Measurements from ENCODE around the gene SLC2A6.

SLC2A6 gene

DNA sequence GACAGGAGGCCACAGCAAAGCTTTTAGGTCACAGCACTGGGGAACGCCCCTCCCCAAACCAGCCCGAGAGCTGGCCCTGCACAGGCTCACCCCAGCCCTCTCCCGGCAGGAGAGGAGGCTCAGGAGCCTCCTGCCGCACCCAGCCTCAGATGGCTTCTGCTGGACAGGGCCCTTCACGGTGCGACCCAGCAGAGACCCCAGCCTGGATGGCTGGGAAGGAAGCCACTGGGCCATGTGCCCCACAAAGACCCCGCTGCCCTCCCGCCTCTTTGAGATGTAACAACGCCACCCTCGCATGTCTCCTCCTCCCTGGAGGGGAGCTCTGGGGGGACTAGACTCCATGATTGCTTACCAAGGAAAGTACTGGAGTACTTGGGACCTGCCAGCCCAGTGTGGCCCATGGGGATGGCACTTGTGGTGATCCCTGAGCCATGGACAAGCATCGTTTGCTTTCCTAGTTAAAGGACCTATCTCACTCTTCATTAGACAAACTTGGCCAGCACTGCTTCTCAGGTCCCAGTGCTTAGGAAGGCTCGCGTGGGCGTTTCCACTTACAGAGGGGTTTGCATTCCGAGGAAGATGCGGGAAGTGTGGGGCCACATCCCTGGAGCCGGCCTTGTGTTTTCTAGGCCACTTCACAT, 36.8 kb upstream of the SLC2A6 start:
- no peak for DNase-seq

DNA sequence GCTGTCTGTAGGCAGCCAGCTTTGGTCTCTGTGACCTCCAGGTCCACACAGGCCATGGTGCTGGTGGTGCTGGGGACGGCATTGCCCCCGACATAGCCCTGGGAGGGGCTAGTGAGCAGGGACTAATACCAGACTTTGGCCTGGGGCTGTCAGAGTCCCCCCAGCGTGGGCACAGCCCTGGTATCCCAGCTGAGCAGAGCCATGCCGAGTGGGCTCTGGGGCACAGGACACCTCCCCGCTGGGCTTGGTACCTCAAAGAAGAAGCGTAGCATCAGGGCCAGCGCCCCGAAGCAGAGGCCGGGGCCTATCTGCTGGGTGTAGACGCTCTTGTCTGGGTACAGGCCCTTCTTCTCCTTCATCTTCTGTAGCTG, 36.3 kb upstream of the SLC2A6 start:
- no peak for DNase-seq

DNA sequence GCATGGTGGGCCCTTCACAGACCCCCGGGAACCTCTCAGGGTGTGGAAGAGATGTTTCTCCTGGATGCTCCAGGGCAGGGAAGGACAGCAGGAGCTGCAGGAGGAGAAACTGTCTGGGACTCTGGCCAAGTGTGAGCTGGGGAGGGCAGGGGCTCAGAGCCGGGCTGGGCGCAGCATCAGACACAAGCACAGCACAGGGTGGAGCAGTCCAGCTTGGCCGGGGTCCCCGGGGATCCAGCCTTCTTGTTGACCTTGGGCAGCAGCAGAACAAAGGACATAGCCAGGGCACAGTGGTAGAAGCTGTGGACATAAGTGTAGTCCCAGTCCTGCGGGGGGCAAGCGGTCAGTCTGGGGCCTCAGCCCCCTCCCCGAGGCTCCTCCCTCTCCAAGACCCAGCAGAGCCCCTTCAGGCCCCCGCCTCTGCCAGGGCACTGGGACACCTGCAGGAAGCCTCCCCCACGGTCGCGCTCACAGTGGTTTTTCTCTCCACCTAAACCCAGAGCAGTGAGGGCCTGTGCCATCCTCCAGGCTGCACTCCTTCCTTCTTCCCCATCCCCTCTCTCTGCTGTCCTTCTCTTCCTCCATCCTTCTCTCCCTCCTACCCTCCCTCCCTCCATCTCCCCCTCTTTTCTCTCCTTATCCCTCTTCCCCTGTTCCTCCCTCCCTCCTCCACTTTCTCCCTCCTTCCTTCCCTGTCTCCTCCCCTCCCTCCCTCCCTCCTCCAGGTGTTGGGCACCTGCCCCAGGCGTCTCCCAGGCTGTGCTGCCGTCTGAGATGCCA, 35.8 kb upstream of the SLC2A6 start:
- no peak for DNase-seq

DNA sequence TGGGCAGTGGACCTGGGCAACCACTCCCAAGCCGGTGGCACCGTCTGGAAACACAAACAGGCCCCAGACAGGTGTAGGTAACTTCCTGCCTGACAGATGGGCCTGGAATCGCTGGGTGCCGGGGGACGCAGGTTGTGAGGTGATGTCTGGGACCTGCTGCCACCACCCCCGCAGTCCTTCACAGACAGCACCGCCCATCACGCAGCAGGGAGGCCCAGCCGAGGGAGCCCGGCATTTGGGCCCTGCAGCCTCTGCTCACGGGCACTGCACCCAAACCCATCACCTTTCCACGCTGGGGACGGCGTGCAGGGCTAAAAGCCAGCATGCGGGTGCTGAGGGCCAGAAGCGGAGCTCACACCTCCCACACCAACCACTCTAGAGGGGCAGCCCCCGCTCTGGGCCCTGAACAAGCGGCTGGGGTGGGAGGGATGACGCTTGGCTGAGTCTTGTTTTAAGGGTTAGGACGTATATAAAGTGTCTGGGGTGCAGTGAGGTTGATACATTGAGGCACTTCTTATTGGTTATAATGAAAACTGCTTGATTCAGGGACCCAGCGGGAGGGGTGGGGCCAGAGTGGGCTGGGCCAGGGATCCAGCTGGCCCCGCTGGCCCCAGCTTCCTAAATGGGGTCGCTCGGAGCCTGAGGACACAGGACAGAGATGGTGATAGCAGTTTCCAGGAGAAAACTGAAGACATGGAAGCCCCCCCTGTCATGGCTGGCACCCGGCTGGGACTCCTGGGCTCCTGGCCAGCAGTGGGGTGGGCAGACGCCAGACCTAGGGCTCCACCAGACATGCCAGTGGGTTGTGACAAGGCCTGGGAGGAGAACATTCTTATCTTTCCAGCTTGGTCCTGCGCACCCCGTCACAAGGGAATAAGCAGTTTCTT, 34.6 kb upstream of the SLC2A6 start:
- DNase-seq: no peak

DNA sequence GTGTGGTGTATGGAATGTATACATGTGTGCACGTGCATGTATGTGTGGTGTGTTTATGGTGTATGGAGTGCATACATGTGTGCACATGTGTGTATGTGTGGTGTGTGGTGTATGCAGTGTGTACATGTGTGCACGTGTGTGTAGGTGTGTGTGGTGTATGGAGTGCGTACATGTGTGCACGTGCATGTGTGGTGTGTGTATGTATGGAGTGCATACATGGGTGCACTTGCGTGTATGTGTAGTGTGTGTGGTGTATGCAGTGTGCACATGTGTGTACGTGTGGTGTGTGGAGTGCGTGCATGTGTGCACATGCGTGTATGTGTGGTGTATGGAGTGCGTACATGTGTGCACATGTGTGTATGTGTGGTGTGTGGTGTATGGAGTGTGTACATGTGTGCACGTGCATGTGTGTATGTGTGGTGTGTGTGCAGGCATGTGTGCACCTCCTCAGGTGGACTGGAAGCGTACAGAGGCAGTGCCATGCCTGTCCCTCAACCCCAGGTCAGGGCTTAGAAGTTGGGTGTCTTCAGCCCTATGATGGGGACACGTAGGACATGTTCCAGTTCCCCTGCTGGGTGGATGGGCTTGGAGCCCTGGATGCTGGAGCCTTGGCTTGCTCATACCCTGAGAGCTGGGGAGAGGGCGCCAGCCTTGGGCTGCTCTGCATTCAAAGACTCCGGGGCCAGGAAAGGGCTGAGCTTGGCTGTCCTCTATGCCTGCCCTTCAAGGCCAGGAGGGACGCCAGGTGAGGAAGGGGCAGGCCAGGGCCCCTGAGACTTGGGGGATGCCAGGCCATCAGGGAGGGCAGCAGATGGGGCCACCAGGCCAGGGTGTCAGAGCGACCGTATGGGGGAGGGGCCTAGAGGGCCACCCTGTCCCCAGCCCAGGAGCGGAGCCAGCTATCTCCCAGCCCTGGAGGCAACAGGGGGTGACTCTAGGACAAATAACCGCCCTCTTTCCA, 33.6 kb upstream of the SLC2A6 start:
- DNase-seq: no peak

DNA sequence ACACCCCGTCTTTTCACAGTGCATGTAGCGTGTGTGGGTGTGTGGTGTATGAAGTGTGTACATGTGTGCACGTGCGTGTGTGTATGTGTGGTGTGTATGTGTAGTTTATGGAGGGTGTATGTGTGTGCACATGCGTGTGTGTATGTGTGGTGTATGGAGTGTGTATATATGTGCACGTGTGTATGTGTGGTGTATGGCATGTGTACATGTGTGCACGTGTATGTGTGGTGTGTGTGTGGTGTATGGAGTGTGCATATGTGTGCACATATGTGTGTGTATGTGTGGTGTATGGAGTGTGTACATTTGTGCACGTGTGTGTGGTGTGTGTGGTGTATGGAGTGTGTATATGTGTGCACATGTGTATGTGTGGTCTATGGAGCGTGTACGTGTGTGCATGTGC, 32.7 kb upstream of the SLC2A6 start:
- DNase-seq: no peak

DNA sequence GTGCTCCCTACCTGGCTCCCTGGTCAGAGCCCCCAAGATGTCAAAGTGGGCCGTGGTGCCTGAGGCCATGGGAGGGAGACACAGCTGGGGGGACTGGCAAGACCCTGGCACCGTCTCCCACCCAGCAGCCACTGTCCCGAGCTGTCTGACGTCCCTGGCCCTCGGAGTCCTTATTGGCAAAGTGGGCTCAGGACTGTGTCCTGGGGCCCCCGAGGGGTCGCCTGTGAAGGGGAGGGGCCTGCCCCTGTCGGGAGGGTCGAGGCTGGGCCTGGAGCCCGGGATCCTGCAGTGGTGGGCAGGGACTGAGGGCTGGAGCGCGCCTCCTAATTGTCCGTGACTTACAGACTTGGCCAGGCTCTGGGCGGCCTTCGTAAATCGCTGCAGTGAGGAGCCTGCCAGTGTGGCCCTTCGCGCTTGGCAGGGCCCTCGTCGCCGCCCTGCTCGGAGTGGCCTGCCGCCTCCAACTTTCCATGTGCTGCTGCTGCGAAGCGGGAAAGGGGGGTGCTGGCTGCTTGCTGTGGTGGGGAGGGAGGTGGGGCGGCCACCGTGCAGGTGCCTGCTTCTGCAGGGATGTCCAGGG, 32.1 kb upstream of the SLC2A6 start:
- DNase-seq: no peak

DNA sequence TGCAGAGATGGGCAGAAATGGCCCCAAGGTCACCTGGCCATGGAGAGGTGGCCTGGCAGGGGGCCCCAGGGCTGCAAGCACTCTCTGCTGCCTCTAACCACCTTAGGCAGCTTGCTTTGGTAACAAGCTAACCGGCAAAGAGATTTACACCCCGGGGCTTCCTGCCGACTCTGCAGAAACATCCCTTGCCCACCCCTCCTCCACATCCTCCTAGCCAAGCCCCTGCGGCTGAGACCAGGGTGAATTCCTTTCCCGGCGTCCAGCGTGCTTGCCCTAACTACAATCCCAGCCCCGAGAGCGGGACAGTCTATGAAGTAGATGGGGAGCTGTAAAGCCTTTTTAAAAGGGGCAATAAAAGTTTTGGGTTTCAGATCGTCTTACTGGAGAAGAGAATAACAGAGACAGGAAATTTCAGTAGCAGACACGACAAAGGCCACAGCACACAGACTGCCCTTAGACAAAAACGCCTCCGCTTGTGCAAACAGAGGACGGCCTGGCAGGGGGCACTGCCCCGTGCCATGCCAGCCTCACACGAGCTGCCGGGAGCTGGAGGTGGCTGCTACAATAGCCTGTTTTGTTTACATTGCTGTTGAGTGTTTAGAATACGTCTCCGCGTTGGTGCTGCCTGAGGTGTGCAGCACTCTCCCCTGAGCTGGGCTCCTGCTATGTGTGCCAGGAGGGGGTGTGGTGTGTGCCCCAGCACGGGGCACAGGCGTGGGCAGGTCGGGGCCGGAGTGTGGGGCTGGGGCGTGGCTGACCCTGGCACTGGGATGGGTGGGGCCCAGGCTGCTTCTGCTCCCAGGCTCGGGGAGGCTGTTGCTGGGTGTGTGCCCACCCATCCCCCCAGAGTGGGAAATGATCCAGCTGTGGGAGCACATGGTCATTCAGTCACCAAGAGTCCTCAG, 30.5 kb upstream of the SLC2A6 start:
- DNase-seq: no peak

DNA sequence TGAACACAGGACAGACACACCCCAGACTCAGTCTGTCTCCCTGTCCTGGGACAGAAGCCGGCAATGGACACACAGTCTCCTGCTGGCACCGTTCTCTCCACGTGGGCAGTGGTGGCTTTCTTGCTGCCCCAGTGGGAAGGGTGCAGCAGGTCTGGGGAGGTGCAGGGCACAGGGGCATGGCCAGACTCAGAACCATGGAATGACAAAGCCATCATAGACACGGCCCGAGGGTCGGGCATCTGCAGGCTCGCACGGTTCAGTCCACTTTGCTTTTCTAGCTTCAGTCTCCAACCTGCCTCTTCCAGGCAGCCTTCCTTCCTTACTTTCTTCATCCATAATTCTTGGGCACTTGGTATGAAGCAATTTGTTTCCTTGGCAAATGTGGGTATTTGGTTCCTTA, 29.1 kb upstream of the SLC2A6 start:
- DNase-seq: no peak

DNA sequence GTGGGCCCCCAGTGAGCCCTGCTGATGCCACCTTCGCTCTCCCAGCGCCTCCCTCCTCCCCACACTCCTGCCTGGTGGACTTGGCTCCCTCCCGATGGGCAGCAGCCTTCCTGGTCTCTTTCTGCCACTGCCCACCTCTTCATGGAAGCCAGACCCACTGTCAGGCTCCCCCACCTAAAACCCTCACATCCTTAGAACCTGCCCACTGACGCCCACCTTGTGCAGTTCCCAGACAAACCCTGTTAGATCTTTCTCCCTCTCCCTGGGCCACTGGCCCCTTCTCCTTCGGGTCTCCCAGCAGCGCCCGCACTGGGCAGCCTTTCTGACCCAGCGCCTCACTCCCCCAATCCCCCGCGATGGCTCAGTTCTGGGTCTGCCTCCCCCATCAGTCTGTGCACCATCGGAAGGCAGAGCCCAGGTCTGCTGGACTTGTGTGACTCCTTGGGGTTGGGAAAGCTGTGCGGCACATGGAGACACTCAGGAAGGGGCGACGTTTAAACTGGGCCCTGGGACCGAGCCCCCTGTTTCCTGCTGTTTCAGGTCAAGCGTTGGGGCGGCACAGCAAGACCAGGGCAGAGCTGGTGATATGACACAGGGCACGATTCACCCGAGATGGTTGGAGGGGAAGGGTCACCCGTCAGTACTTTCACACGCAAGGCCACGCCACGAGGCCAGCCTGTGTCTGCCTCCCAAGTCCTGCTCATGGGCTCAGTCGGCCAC, 28.5 kb upstream of the SLC2A6 start:
- DNase-seq: no peak

DNA sequence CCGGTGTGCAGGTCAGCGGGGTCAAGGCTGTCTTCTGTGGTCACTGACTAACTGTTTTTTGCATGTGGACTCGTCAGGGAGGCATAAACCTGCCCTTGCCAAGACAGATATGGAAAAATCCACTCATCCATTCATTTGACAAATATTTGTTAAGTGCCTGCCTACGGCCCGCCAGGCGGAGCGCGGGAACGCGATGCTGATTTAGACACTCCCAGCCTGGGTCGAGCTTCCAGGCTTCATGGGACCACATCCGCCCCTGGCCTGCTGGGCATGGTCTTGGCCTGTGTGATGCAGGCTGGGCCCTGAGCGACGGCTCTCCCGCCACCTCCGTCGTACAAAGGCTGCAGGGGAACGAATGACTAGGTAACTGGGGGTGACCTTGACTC, 27.7 kb upstream of the SLC2A6 start:
- no peak for DNase-seq

DNA sequence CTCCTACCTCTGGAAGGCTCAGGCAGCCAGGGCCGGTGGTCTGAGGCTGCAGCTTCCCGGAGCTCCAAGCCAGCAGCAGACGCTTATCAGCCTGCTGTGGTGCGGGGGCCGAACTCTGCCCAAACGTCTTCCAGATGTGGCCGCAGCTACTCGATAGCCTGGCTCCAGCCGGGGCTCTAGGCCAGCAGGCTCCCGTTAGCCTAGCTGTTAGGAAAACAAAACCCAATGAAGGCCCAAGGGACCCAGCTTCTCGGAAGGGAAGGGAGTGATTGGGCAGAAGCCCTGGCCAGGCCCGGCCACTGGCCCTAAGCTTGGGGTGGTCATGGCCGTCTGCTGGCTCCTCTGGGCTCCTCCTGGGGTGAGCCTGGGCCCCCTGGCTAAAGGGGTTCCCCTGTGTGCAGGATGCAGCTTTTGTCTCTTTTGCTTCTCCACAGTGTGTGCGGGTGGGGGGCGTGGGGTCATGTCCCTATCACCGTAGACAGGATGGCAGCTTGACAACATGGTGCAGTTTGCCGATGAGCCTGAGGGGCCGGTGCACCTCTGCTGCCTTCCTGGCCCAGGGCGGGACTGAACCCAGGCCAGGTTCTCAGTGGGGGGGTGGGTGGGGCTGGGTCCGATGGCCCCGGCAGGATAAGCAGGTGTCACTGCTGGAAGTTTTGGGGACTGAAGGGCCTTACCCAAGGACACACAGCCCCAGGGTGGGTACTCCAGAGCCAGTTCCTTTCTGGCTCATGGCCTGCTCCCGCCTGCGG, 27.2 kb upstream of the SLC2A6 start:
- DNase-seq: no peak

DNA sequence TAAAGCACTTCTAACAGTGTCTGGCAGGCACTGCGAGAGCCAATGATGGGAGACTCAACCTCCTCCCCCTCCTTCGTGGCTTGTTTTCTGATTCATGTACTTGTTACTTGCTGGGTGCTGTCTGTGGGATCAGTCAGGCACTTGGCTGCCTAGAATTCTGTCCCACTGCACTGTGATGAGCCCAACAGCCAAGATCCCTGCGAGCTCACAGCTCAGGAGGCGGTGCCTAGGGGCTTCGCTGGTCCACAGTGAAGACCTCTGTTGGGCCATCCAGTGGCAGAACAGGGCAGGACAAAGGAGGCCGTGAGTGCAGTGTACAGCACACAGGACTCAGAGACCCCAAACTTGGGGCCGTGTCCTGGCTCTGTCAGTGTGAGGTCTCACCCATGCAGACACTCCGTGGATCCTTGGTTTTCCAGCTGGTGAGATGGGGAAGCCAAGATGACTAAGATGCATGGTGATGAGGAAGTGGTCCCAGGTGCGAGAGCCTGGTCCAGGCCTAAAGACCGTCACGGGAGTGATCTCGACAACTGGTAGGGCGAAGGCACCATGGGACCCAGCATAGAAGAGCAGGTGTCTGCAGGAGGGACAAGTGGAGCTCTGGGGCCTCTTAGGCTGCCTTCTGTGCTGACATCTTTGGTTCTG, 26.4 kb upstream of the SLC2A6 start:
- DNase-seq: no peak

DNA sequence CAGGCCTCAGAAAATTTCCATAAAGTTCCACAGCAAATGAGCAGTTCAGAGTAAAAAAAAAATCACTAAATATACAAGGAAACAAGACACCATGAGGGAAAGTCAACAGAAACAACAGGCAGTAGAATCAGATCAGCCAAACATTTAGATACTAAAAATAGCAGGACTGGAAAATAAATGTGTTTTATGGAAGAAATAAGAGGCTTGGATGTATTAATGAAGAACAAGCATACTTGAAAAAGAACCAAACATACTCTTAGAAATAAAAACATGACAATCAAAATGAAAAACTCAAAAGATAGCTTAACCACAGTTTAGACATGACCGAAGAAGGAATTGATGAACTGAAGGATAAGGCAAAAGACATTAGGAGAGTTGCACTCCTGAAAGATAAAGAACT, 23.2 kb upstream of the SLC2A6 start:
- no peak for DNase-seq

DNA sequence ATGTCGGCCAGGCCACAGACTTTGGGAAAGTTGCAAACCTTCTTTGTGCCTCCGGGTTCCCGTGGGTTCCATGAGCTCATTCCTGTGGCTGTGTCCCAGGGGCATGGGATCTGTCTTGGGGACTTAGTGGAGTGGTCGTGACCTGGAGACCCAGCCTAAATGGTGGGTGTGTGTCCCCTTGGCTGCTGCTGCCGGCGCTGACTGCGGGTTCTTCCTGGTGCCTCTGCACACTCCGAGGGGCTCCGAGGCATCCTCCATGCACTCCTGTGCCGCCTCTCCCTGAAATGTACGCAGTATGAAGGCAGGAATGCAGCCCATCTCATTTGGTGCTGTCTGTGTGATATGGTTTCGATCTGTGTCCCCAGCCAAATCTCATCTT, 21.0 kb upstream of the SLC2A6 start:
- no peak for DNase-seq

DNA sequence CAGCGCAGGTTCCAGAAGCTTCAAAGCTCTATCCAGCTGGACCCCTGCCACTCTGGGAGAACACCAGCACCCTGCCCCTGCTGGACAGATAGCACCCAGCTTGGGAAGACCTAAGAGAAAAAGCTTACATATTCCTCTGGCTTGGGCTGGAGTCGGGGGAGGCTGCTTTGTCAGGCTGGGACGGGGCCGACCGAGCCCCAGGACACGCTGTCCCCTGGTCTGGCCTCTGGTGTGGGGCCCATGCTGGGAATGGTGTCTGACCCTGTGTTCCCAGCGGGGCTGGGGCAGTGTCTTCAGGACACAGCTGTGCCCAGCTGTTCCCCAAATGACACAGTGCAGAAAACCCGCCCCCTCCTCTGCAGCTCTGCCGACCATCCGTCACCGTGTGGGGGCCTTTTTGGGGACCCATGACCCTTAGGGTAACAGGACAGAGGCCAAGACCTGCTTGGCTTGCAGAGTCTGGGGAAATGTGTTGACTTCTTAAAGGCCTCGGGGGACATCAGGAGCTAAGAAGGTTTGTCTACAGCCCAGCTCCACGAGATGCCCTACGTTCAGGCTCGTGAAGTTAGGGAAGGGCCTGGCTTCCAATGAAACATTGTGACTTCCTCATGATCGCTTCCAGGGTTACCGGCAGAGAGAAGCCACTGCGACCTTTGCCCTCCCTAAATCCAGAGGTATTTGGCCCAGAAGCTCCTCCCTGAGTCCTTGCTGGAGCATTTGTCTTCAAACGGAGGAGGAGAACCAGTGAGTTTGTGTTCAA, 20.4 kb upstream of the SLC2A6 start:
- no peak for DNase-seq

DNA sequence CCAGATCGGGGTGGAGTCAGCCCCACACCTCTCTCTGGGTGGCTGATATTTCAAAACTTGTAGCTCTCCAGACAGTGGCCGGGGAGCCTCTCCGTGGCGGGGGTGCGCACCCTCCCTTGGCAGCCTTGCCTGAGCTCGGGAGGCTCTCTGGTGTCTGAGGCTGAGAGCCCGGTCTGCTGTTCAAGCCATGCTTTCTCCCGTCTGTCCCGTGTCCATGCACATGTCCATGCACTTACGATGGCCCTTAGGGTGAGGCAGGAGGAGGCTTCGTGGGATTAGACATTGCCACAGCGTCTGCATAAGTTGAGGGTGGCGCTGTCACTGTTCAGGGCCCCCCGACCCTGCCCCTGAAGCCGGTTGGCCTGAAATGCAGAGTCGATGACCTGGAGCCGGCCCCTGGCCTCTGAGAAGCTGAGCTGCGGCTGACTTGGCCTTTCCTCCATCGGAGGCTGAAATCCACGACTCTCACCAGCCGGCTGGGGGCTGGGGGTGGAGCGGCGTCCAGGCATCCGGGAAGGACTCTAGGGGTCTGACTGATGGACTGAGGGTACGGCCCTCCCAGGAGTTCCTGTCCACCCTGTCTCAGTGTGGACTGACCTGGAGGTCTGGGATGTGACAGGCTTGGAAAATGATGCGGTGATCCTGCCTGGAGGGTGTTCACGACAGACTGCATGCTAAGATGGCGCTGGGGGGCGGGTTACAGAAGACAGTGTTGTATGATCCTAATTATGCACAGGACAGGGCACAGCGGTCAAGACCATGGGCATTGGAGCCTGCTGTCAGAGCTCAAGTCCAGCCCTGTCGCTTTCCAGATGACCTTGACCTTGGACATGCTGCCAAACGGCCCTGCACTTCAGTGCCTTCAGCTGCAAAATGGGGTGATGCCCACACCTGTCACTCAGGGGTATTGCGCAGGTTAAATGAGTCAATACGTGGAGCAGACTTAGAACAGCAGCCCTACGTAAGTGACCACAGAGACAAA, 18.3 kb upstream of the SLC2A6 start:
- no peak for DNase-seq

Data from SIG-M5 (cell line).